Activated naive CD8-positive, alpha-beta T cell treated with anti-CD3 and anti-CD28 coated beads, Interleukin-2, amount 10 ng/mL, durations not matched to agents 7 days and 5 days (primary cell): ENCODE results near the gene STRADA. TPM values are rescaled to one million over a fixed set of nuclear protein-coding genes. Genes with fewer than 3 reads are reported as not detected.
A peak's percentile ranks its signal among the peaks of the same experiment; 100 is the strongest.

Experiments
- ATAC-seq: fragments of 150-1000 bp; cut with Tn5 transposase; one replicate; pipeline ENCODE4 v1.10.0; 2021; ENCODE audit warnings: low read depth, moderate library complexity
- POLR2A ChIA-PET: fragments of 350-600 bp; sonication (Branson Sonifier 250); formaldehyde crosslinking; loops from one replicate; lab custom pipeline; 2021; ENCODE audit warnings: antibody characterized with exemption; lab: Charles Lee
- DNase-seq: peaks from one replicate; pipeline ENCODE4 v3.0.0; 2021
- H3K27ac Mint-ChIP-seq: one replicate; pipeline ENCODE4 v1.8.0; 2022; ENCODE audit warnings: mild to moderate bottlenecking, mixed read lengths
- H3K27me3 Mint-ChIP-seq: one replicate; pipeline ENCODE4 v1.8.0; 2022; ENCODE audit warnings: mild to moderate bottlenecking, moderate library complexity, mixed read lengths
- H3K36me3 Mint-ChIP-seq: one replicate; pipeline ENCODE4 v1.8.0; 2021; ENCODE audit warnings: mild to moderate bottlenecking, mixed read lengths
- H3K4me1 Mint-ChIP-seq: one replicate; pipeline ENCODE4 v1.8.0; 2021; ENCODE audit warnings: mixed read lengths
- H3K4me3 Mint-ChIP-seq: one replicate; pipeline ENCODE4 v1.8.0; 2022; ENCODE audit warnings: mild to moderate bottlenecking, moderate library complexity, mixed read lengths
- H3K9me3 Mint-ChIP-seq: one replicate; pipeline ENCODE4 v1.8.0; 2021; ENCODE audit warnings: mixed read lengths
- total RNA-seq, 2 experiments: library from RNA; stranded (reverse); gene quantifications; one replicate each; pipeline ENCODE4 v1.2.3, GENCODE V29; 2021

STRADA gene
- total RNA-seq, 2 experiments from 2014 or later = 54.0 to 61.4 TPM

GRCh38 chr17:63704836-63705235, 36.8 kb downstream of the STRADA start:
- peaks cover 23% of the 10 kb centered on the region for H3K36me3 Mint-ChIP-seq
- H3K4me3 Mint-ChIP-seq = no peak overlapping the region
- POLR2A ChIA-PET = interaction anchor here (0.7 to 3.0 kb wide), 4 partner anchors 9 to 38 kb away, joined by 3 to 17 read pairs (median 6); no protein-coding TSS in a partner anchor
- H3K27ac Mint-ChIP-seq = peak overlapping the region; percentile 82
- no peaks in the 10 kb centered on the region for H3K27me3 Mint-ChIP-seq
- ATAC-seq (no peak), DNase-seq (no peak)
- H3K4me1 Mint-ChIP-seq = peaks cover 66% of the 10 kb centered on the region
- no peaks in the 10 kb centered on the region for H3K9me3 Mint-ChIP-seq

- ATAC-seq = no peak
- H3K27ac Mint-ChIP-seq = no peak overlapping the region
- POLR2A ChIA-PET = interaction anchor here (0.7 kb wide), 1 partner anchor 9 kb away, joined by 3 read pairs; no protein-coding TSS in a partner anchor
Observed at GRCh38 chr17:63704259-63704576, 37.4 kb downstream of the STRADA start.

DNA sequence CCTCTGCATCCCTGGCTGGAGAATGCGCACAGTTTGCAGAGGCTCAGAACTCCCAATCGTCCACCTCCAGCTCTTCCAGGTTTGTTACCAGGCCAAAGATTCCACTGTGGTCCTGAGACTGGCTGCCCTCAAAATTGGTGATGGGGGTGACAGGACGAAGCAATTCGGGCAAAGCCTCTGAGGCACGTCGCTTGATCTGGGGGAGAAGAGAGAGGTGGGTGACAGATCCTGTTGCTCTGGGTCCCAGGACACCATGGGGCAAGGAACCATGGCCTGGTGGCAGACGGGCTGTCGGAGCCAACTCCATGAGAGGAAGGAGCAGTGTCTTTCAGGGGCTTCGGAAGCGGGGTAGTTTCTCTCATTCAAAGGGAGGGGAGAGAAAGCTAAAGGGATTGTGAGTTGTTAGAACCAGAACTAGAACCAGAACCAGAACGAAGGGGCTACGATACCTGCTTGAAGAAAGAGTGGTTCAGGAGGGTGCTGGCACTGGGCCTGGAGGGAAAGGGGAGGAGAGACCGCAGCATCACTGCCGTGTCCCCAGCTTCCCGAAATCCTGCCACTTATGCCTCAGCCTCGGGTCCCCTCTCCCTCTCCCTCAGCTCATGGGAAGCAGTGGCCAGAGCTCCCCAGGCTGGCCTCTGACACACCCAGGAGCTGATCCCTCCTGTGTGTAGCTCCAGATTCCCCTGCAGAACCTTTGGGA, 37.9 kb downstream of the STRADA start:
- Mint-ChIP-seq H3K36me3 (peaks cover 15% of the 10 kb centered on the region), H3K4me1 (peaks cover 55% of the 10 kb centered on the region), H3K27me3 (no peaks in the 10 kb centered on the region), H3K4me3 (peak overlapping the region; percentile 79), H3K9me3 (no peaks in the 10 kb centered on the region), H3K27ac (peak overlapping the region; percentile 98)
- POLR2A ChIA-PET = interaction anchor here (0.8 to 4.0 kb wide), 4 partner anchors 11 to 93 kb away, joined by 3 to 47 read pairs (median 4); partner anchors contain the start of genes CCDC47 and DDX42
- DNase-seq (no peak), ATAC-seq (no peak)

More at GRCh38 chr17:63704259-63704576, 37.4 kb downstream of the STRADA start:
- H3K9me3 Mint-ChIP-seq = no peaks in the 10 kb centered on the region
- H3K4me3 Mint-ChIP-seq = peak overlapping the region; percentile 79
- no peak for DNase-seq
- peaks cover 20% of the 10 kb centered on the region for H3K36me3 Mint-ChIP-seq
- no peaks in the 10 kb centered on the region for H3K27me3 Mint-ChIP-seq
- H3K4me1 Mint-ChIP-seq = peaks cover 60% of the 10 kb centered on the region

DNA sequence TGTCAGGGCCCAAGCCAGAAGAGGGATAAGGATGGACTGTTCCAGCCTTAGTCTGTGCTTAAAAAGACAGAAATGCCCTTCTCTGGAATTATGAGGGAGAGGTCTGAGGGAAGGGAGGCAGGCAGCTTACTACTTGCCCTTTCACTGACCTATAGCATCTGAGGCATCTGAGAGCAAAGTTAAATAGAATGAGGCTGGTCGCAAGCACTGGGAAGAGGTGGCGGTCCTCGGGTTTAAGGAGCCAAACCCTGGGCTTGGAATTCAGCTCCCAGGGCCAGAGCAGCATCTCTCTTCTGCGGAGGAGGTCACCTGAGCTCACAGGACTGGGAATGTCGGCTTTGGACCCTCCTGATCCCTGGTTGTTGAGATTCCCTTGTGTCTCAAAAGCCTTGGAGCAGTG, 38.6 kb downstream of the STRADA start:
- Mint-ChIP-seq H3K4me3 (peak overlapping the region; percentile 90), H3K27me3 (no peaks in the 10 kb centered on the region), H3K36me3 (peaks cover 18% of the 10 kb centered on the region), H3K27ac (peak overlapping the region; percentile 98), H3K4me1 (peaks cover 51% of the 10 kb centered on the region), H3K9me3 (no peaks in the 10 kb centered on the region)
- DNase-seq (no peak), ATAC-seq (no peak)
- POLR2A ChIA-PET = interaction anchor here (0.7 to 4.0 kb wide), 11 partner anchors 7 to 153 kb away, joined by 3 to 56 read pairs (median 5); partner anchors contain the start of genes CCDC47, DCAF7, DDX42 and MAP3K3

- DNase-seq = no peak
- H3K27me3 Mint-ChIP-seq = no peaks in the 10 kb centered on the region
- H3K36me3 Mint-ChIP-seq = peaks cover 22% of the 10 kb centered on the region
Observed at GRCh38 chr17:63702721-63703015, 38.9 kb downstream of the STRADA start.

GRCh38 chr17:63701868-63702720, 39.5 kb downstream of the STRADA start:
- H3K27ac Mint-ChIP-seq = peak overlapping the region; percentile 98
- H3K4me3 Mint-ChIP-seq = peak overlapping the region; percentile 90
- POLR2A ChIA-PET = interaction anchor here (0.6 to 4.0 kb wide), 18 partner anchors 8 to 152 kb away, joined by 3 to 56 read pairs (median 4); partner anchors contain the start of genes CCDC47, DCAF7, DDX42 and MAP3K3
- DNase-seq = peak; percentile 71
- H3K36me3 Mint-ChIP-seq = peaks cover 27% of the 10 kb centered on the region
- peaks cover 52% of the 10 kb centered on the region for H3K4me1 Mint-ChIP-seq
- no peaks in the 10 kb centered on the region for H3K27me3 Mint-ChIP-seq
- H3K9me3 Mint-ChIP-seq = no peaks in the 10 kb centered on the region
- peak; percentile 21 for ATAC-seq

More at GRCh38 chr17:63702721-63703015, 38.9 kb downstream of the STRADA start:
- POLR2A ChIA-PET = interaction anchor here (0.7 to 4.0 kb wide), 10 partner anchors 8 to 153 kb away, joined by 3 to 56 read pairs (median 8); partner anchors contain the start of genes CCDC47, DCAF7, DDX42 and MAP3K3
- no peaks in the 10 kb centered on the region for H3K9me3 Mint-ChIP-seq
- no peak for ATAC-seq
- H3K4me3 Mint-ChIP-seq = peak overlapping the region; percentile 90
- H3K27ac Mint-ChIP-seq = peak overlapping the region; percentile 98
- H3K4me1 Mint-ChIP-seq = peaks cover 51% of the 10 kb centered on the region

DNA sequence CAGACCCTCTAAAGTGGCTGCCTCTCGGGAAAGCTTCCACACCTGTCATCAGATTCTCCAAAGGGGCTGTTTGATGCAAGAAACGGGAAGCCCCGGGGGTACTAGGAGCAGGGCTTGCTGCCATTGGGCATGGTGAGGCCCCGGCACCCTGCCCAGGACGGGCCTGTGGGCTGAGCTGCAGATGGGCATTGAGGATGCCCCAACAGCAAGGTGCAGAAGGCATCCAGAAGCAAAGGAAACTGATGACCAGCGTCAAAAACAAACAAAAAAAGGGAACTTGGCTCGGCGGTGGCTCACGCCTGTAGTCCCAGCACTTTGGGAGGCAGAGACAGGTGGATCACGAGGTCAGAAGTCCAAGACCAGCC, 40.2 kb downstream of the STRADA start:
- H3K4me3 Mint-ChIP-seq = peak overlapping the region; percentile 90
- H3K27me3 Mint-ChIP-seq = no peaks in the 10 kb centered on the region
- ATAC-seq (no peak), DNase-seq (no peak)
- no peaks in the 10 kb centered on the region for H3K9me3 Mint-ChIP-seq
- peak overlapping the region; percentile 98 for H3K27ac Mint-ChIP-seq
- POLR2A ChIA-PET = interaction anchor here (0.6 to 4.0 kb wide), 16 partner anchors 9 to 267 kb away, joined by 3 to 56 read pairs (median 6); partner anchors contain the start of genes CCDC47, DCAF7, DDX42 and MAP3K3
- H3K4me1 Mint-ChIP-seq = peaks cover 52% of the 10 kb centered on the region
- H3K36me3 Mint-ChIP-seq = peaks cover 34% of the 10 kb centered on the region

- Mint-ChIP-seq H3K4me3 (peak overlapping the region; percentile 90), H3K27me3 (no peaks in the 10 kb centered on the region), H3K9me3 (no peaks in the 10 kb centered on the region), H3K4me1 (peaks cover 52% of the 10 kb centered on the region), H3K27ac (peak overlapping the region; percentile 98), H3K36me3 (peaks cover 40% of the 10 kb centered on the region)
- ATAC-seq (peak; percentile 2), DNase-seq (peak; percentile 81)
- POLR2A ChIA-PET = interaction anchor here (0.6 to 4.0 kb wide), 19 partner anchors 9 to 281 kb away, joined by 3 to 56 read pairs (median 4); partner anchors contain the start of genes CCDC47, DCAF7, DDX42 and MAP3K3
Observed at GRCh38 chr17:63700528-63701455, 40.8 kb downstream of the STRADA start.

- Mint-ChIP-seq H3K9me3 (no peaks in the 10 kb centered on the region), H3K4me3 (peak within 1 kb of the TSS; percentile 98), H3K27ac (peak within 1 kb of the TSS; percentile 99), H3K27me3 (no peaks in the 10 kb centered on the region), H3K36me3 (peaks cover 40% of the 10 kb centered on the region), H3K4me1 (peaks cover 53% of the 10 kb centered on the region)
- DNase-seq = peak; percentile 87
- POLR2A ChIA-PET = interaction anchor here (1.0 to 4.0 kb wide), 8 partner anchors 11 to 149 kb away, joined by 3 to 56 read pairs (median 26); partner anchors contain the start of genes CCDC47, DDX42, SMARCD2 and STRADA
- ATAC-seq = peak; percentile 17
Observed at GRCh38 chr17:63699638-63700527, 41.7 kb downstream of the STRADA start, which contains the start of gene LIMD2. LIMD2 (minus strand) TSS chr17:63700125; CDS start chr17:63699298, 827 bp downstream.

- peak overlapping the region; percentile 99 for H3K27ac Mint-ChIP-seq
- H3K4me1 Mint-ChIP-seq = peaks cover 51% of the 10 kb centered on the region
- no peaks in the 10 kb centered on the region for H3K27me3 Mint-ChIP-seq
- H3K4me3 Mint-ChIP-seq = peak overlapping the region; percentile 98
- POLR2A ChIA-PET = interaction anchor here (0.9 to 4.4 kb wide), 18 partner anchors 10 to 808 kb away, joined by 3 to 100 read pairs (median 13); partner anchors contain the start of genes CCDC47, CEP95, DDX42 and DDX5
- peaks cover 40% of the 10 kb centered on the region for H3K36me3 Mint-ChIP-seq
- DNase-seq = peak; percentile 86
- peak; percentile 20 for ATAC-seq
- no peaks in the 10 kb centered on the region for H3K9me3 Mint-ChIP-seq
Observed at GRCh38 chr17:63698886-63699637, 42.5 kb downstream of the STRADA start.
